ENCODE results near the gene SAXO1.
A peak's percentile ranks its signal among the peaks of the same experiment; 100 is the strongest.
"Not testable (repeated sequence)": the region's sequence is repeated elsewhere in the genome, so short reads cannot be mapped to it uniquely, and the experiment has no call there.

Gene SAXO1, protein sequence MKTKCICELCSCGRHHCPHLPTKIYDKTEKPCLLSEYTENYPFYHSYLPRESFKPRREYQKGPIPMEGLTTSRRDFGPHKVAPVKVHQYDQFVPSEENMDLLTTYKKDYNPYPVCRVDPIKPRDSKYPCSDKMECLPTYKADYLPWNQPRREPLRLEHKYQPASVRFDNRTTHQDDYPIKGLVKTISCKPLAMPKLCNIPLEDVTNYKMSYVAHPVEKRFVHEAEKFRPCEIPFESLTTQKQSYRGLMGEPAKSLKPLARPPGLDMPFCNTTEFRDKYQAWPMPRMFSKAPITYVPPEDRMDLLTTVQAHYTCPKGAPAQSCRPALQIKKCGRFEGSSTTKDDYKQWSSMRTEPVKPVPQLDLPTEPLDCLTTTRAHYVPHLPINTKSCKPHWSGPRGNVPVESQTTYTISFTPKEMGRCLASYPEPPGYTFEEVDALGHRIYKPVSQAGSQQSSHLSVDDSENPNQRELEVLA
- total RNA-seq, result 0.77 to 0.96 reads per million in 2 donors

DNA sequence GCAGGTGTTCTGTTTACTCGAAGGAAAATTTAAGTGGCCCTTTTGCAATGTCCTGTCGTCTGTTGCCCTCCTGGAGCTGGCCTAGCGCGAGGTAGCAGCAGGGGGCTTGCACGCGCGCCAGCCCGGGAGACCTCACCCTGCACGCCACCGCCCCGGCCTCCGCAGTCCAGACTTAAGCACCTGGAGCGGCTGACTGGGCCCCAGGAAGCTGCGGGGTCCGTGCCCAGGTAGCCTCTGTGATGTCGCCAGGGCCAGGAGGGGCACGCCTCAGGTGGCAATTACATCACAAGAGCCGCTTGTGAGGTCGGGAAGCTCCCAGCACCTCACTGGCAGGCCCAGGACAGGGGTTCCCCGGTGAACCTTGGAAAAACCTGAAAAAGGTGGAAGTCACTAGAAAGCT lies at the start of gene SAXO1:
TSS of gene SAXO1 (minus strand) at position 195 of the 400 bp plus-strand sequence. CDS start 301 bp downstream, outside the sequence.
- no peak for DNase-seq

DNA sequence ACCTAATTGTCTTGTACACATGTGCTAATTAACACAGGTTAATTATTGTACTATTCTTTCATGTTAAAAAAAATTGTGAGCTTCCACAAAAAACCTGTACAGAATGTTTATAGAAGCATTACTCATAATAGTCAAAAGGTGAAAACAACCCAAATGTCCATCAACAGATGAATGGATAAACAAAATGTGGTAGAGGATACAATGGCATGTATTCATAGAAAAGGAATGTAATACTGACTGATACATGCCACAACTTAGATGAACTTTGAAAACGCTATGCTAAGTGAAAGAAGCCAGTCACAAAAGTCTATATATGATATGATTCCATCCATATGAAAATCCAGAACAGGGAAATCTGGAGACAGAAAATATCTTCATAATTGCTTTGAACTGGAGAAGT lies 41.8 kb upstream of the SAXO1 start:
- DNase-seq, result no peak

DNA sequence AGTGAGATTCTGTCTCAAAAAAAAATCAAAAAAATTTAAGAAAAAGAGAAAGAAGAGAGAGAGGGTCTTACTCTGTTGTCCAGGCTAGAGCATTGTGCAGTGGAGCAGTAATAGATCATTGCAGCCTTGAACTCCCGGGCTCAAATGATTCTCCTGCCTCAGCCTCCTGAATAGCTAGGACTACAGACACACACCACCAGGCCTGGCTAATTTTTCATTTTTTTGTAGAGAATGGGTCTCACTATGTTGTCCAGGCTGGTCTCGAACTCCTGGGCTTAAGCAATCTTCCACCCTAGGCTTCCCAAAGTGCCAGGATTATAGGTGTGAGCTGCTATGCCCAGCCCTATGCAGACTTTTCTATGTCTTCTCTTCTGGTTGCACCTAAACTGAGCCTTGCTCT lies 41.2 kb upstream of the SAXO1 start:
- DNase-seq, result no peak

DNA sequence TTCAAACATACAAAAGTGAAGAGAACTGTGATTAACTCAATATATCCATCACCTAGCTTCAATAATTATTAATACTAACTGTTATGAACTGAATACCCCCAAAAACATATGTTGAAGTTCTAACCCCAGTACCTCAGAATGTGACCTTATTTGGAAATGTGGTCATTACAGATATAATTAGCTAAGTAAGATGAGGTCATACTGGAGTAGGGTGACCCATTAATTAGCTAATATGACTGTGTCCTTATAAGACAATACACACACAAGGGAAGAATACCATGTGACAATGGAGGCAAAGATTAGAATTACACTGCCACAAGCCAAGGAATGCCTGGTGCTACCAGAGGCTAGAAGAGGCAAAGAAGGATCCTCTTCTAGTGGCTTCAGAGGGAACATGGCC lies 24.0 kb upstream of the SAXO1 start:
- DNase-seq, result no peak

DNA sequence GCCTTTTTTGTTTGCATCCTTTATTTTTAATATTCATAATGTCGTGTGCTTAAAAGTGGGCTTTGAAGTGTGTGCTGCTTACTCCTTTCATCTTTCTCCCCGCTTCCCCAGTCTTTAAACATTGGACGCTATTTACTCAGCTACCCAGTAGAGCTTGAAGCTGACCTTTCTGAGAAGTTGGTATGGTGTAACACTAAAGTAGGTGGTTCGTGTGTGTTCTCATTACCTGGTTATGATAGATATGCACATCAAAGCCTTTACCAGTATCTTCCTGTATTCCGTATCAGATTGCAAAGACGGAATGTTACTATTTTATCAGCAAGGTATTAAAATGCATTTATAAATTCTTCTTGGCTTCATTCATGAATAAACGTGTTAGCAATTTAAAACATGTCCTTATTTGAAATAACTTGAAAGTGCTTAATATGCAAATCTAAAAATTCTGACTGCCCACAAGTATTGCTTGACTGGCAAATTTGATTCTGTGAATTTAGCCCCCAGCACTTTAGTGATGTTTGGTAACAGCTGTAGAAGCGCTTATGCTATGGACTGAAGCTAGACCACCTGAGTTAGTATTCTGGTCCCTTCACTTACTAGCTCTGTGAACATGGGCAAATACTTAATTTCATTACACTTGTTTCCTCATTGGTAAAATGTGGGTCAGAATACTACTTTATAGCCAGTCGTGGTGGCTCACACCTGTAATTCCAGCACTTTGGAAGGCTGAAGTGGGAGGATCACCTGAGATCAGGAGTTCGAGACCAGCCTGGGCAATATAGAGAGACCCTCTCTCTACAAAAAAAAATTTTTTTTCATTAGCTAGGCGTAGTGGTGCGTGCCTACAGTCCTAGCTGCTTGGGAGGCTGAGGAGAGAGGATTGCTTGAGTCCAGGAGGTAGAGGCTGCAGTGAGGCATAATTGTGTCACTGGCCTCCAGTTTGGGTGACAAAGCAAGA lies 17.9 kb upstream of the SAXO1 start:
- no peak for DNase-seq

DNA sequence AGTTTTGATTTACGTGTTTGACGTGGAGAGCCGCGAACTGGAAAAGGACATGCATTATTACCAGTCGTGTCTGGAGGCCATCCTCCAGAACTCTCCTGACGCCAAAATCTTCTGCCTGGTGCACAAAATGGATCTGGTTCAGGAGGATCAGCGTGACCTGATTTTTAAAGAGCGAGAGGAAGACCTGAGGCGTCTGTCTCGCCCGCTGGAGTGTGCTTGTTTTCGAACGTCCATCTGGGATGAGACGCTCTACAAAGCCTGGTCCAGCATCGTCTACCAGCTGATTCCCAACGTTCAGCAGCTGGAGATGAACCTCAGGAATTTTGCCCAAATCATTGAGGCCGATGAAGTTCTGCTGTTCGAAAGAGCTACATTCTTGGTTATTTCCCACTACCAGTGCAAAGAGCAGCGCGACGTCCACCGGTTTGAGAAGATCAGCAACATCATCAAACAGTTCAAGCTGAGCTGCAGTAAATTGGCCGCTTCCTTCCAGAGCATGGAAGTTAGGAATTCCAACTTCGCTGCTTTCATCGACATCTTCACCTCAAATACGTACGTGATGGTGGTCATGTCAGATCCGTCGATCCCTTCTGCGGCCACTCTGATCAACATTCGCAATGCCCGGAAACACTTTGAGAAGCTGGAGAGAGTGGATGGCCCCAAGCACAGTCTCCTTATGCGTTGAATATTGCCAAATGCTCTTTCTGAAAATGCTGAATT lies 17.1 kb upstream of the SAXO1 start:
- DNase-seq, result no peak

DNA sequence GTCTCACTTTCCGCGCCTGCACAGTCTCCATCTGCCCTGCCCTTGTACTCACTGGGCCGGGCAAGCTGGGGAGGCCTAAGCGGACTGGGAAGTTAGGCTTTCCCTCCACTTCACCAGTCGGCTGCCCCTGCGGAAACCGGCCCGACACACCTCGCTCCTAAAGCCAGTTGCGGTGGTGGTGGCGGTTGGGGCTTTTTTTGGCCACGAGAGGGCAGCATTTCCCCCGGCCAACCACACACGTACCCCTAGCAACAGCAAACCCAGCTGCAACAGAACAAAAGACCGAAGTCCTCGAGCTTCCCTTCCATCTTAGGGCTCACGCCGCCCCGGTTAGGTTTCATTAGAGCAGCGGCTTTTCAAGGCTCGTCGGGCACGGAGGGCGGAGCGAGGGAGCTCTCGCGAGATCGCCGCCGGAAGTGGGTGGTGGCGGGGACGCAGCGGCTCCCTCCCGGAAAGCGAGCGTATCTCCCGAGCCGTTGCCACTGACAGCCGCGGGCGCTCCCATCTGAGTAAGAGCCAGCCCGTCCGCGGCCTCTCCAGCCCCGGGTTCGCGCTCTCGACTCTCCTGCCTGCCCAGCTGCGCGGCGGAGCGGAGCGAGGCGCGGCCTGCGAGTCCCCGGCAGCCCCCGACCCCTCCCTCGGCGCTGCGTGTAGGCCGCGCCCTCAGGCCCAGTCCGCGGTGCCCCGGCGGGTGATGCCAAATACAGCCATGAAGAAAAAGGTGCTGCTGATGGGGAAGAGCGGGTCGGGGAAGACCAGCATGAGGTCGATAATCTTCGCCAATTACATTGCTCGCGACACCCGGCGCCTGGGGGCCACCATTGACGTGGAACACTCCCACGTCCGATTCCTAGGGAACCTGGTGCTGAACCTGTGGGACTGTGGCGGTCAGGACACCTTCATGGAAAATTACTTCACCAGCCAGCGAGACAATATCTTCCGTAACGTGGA lies 16.2 kb upstream of the SAXO1 start, which contains the start of gene RRAGA:
TSS of gene RRAGA (plus strand) at position 462 of the 951 bp plus-strand sequence. CDS start at position 695, 233 bp downstream.
- DNase-seq, result peak; percentile 88

DNA sequence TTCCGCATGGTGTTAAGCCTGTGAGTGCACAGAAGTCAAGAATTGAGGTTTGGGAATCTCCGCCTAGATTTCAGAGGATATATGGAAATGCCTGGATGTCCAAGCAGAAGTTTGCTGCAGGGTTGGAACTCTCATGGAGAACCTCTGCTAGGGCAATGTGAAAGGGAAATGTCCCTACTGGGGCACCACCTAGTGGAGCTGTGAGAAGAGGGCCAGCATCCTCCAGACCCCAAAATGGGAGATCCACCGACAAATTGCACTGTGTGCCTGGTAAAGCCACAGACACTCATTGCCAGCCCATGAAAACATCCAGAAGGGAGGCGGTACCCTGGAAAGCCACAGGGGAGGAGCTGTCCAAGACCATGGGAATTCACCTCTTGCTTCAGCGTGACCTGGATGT lies 3.6 kb upstream of the SAXO1 start:
- DNase-seq, result no peak

DNA sequence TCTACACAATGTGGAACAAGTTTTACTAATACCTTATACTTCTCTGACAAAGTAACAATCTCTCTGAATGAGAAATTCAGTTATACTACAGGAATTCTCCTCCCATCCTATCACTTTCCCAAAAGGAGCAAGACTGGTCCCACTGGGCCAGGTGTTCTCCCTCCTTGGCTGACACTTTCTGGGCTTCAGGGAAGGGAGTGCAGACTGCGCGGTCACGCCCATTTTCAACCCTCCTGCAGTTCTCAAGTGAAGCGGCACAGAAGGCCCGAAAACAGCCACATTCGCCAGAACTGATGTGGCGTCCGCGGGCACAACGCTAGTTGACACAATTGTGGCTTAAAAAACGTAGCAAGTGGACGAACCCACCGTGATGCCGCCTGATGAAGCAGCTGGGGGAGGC lies 603 bp downstream of the SAXO1 start:
- no peak for DNase-seq

DNA sequence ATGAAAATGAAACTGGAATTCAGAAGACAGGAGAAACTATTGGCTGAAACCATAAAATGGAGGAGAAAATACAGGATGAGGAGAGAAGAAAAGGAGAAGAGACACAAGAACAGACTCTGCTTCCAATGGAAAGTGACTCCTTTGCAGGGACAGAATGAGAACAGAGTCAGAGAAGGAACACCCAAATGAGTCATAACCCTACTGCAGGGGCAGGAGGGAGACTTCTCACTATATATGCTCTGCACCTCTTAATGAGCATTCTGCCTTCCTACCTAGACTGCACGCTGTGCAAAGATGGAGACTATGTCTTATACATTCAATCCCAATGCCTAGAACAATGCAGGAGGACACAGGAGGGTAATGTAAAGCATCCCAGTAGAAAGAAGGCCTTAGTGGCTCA lies 2.1 kb downstream of the SAXO1 start:
- DNase-seq, result no peak

DNA sequence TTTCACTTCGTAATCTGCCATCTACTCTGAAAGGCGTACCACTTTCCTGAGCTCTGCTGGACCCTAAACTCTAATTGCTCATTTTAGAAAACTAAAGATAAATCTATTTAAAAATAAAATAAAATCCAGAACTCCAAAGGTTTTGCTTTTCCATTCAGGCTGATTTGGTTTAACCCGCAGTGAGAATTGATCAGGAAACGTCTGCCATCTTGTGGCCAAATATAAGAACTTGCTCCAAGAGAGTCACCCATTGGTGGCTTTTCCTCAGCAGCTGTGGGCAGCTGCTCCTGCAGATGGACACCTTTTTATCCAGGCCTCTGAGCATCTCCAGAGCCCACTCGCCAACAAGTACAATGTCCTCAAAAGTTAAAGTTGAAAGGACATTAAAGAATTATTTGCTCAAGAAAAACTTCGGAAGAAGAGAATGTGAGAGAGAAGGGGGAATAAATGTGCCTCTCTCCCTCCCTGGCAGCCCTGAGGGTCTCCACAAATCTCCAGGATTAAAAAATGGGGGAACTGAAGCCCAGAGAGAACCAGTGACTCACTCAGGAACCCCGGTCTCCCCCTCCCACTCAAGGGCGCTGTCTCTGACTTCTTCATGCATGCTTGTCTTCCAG lies 4.1 kb downstream of the SAXO1 start:
- DNase-seq, result no peak

DNA sequence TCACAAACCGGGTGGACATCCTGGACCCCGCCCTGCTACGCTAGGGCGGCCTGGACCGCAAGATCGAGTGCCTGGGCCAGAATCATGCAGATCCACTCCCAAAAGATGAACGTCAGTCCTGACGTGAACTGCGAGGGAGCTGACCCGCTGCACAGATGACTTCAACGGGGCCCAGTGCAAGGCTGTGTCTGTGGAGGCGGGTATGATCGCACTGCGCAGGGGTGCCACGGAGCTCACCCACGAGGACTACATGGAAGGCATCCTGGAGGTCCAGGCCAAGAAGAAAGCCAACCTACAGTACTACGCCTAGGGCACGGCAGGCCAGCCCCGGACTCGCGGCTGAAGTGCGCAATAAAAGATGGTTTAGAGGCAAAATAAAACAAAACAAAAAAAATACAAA lies 5.2 kb downstream of the SAXO1 start:
- DNase-seq, result no peak

DNA sequence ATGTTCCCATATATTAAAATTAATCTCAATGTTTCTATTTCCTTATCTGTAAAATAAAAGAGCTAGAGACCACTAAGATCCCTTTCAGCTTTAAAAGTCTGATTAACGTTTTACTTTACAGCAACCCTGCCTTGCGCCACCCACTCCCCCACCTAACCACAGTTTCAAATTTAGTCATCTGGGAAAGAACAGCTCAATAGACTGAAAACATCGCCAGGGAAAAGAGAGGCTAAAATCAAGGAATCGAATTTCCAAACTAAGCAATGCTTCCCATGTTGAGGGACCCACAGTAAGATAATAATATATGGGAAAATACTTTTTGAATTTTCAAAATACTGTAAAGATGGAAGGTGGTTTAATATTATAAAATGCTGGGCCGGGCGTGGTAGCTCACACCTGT lies 6.6 kb downstream of the SAXO1 start:
- DNase-seq, result no peak

DNA sequence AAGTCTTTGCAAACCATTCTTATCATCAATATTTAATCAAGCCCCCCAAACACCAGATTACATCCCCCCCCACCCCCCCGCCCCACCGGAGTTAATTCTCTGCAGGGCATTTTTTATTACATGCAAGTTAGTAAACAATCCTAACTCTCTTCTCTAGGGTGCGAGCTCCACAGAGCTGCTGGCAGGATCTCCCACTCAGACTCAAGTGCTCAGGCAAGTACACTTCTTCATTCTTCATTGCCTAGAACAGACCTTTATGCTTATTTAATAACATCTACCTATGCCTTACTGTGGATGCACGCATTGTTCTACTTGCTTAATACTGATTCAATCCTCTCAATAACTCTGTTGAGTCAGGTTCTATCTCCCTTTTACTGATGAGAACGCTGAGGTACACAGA lies 9.9 kb downstream of the SAXO1 start:
- DNase-seq, result no peak

DNA sequence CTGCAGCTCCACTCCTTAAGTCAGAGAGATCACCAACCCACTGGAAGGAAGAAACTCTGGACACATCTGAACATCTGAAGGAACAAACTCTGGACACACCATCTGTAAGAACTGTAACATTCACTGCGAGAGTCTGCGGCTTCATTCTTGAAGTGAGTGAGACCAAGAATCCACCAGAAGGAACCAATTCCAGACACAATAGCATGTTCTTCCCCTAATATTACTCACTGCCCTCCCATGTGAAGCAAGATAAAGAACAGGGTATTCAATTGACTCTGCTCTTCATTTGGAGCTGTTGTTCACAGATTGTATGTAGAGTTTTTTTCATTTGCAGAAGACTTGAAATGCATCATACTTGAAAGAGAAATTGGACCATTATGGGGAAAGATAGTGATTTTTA lies 10.8 kb downstream of the SAXO1 start:
- no peak for DNase-seq

DNA sequence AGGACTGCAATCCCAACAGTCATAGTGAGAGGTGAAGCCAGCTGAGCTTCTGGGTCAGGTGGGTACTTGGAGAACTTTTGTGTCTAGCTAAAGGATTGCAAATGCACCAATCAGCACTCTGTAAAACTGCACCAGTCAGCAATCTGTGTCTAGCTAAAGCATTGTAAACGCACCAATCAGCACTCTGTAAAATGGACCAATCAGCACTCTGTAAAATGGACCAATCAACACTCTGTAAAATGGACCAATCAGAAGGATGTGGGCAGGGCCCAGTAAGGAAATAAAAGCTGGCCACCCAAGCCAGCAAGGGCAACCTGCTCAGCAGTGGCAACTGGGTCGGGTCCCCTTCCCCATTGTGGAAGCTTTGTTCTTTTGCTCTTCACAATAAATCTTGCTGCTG lies 11.4 kb downstream of the SAXO1 start:
- not testable (repeated sequence) for DNase-seq

DNA sequence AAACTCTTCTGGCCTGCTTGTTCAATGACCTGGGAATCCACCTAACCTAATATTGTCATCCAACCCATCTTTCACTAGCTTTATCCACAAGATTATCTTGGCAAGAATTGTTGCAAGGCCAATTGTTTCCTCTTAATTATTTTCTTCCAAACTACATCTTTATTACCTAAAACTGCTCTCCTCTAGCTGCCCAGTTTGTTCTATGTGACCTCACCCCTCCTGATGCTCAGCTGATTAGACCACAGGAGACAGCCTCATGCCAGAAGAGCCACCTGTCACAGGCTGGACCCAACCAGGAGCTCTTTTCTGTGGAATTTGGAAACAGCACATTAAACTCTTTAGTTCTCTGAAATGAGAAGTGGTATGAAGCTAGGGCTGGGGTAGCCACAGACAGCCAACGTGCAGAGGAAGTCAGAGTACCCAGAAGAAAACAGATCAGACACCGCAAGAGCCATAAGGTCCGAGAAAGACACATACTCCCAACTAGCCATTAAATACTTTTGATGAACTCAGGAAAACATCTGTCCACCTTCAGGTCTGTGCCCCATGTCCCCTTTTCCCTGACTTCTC lies 12.0 kb downstream of the SAXO1 start:
- DNase-seq, result no peak

DNA sequence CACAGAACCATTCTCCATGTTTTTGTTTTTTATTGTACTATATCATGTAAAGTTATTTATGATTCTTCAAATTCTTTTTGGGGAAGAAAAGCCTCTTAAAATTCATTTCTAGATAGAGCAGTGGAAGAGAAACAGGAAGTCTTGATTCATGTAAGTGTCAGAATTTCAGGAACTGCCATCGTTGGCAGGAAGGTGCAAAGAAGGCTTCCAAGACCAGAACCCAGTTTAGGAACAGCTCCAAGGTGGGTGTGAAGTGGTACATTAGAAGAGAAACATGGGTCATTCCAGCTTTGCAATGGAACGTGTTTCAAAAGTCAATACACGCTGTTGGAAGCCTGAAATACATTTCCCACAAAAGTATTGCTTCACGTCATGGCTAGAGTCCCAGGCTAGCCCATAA lies 14.8 kb downstream of the SAXO1 start:
- DNase-seq, result no peak

DNA sequence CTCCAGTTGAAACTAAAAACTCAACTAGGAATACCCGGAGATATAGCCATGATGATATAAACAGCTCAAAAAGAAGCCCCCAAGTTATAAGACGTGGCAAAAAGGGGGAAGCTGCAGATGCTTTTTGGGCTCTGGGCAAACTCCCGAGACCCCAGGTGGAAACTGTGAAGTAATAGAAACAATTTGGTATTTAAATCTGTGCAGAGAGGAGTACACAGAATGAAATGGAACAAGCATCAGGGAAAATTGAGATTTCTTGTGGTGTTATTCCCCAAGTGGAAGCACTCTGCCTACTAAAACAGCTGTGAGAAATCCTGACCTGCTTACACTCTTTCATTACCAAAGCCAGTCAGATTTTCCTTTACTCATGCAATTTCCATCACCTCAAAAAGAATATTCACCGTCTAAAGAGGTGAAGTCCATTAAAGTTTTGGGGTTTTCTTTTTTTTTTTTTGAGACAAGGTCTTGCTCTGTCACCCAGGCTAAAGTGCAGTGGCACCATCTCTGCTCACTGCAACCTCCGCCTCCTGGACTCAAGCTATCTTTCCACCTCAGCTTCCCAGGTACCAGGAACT lies 23.5 kb downstream of the SAXO1 start:
- DNase-seq, result no peak

DNA sequence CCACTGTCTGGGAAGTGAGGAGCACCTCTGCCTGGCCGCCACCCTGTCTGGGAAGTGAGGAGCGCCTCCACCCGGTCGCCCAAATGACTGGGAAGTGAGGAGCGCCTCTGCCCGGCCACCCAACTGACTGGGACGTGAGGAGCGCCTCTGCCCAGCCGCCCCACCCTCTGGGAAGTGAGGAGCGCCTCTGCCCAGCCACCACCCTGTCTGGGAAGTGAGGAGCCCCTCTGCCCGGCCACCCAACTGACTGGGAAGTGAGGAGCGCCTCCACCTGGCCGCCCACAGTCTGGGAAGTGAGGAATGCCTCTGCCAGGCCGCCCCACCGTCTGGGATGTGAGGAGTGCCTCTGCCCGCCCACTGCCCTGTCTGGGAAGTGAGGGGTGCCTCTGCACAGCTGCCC lies 32.9 kb downstream of the SAXO1 start:
- DNase-seq, result no peak

Measured in activated gamma-delta T cell (primary cell).